Endothelial cell (in vitro differentiated cells): ENCODE data around the gene TMEM43. TPM values are rescaled to one million over a fixed set of nuclear protein-coding genes. Genes with fewer than 3 reads are reported as not detected.

Experiments
- DNase-seq: peaks from one replicate; pipeline ENCODE4 v3.0.0; 2021; ENCODE audit warnings: low spot score
- H3K27ac Mint-ChIP-seq: one replicate; pipeline ENCODE4 v1.8.0; 2021; ENCODE audit warnings: mixed read lengths, inconsistent platforms; ENCODE audit not compliant: unreplicated experiment
- H3K27me3 Mint-ChIP-seq: one replicate; pipeline ENCODE4 v1.8.0; 2021; ENCODE audit warnings: mild to moderate bottlenecking, moderate library complexity, mixed read lengths, inconsistent platforms; ENCODE audit not compliant: unreplicated experiment
- H3K36me3 Mint-ChIP-seq: one replicate; pipeline ENCODE4 v1.8.0; 2021; ENCODE audit warnings: mild to moderate bottlenecking, low read depth, mixed read lengths, inconsistent platforms; ENCODE audit not compliant: unreplicated experiment
- H3K4me1 Mint-ChIP-seq: one replicate; pipeline ENCODE4 v1.8.0; 2021; ENCODE audit warnings: mild to moderate bottlenecking, mixed read lengths, inconsistent platforms; ENCODE audit not compliant: unreplicated experiment
- H3K4me3 Mint-ChIP-seq: one replicate; pipeline ENCODE4 v1.8.0; 2021; ENCODE audit warnings: mild to moderate bottlenecking, mixed read lengths, inconsistent platforms; ENCODE audit not compliant: unreplicated experiment
- H3K9me3 Mint-ChIP-seq: one replicate; pipeline ENCODE4 v1.8.0; 2021; ENCODE audit warnings: mixed read lengths, inconsistent platforms; ENCODE audit not compliant: unreplicated experiment
- CTCF ChIP-seq: fragments of 200-600 bp; sonication (generic); IDR thresholded peaks from one replicate; pipeline ENCODE4 v1.5.0; 2021; ENCODE audit warnings: antibody characterized with exemption; ENCODE audit not compliant: unreplicated experiment
- total RNA-seq: library from RNA; stranded (reverse); fragmentation: NEBNext Ultra II Directional; extraction: Animal tissue kit (Norgen Biotek cat#: 25700); gene quantifications from one replicate; pipeline ENCODE4 v1.2.1, GENCODE V29; 2021; ENCODE audit not compliant: unreplicated experiment

Gene TMEM43
- total RNA-seq, 1 donor from 2014 or later, result 31.9 TPM

- H3K27ac Mint-ChIP-seq, result peak overlapping the region; percentile 48
- H3K4me3 Mint-ChIP-seq, result peak overlapping the region; percentile 47
- TF ChIP-seq CTCF, result no peak
- H3K4me1 Mint-ChIP-seq, result no peaks in the 10 kb centered on the region
- peaks cover 57% of the 10 kb centered on the region for H3K36me3 Mint-ChIP-seq
- DNase-seq, result no peak
- peaks cover 6% of the 10 kb centered on the region for H3K27me3 Mint-ChIP-seq
- H3K9me3 Mint-ChIP-seq, result no peaks in the 10 kb centered on the region
Observed at GRCh38 chr3:14138109-14138877, 13.4 kb downstream of the TMEM43 start.

GRCh38 chr3:14138878-14139655, 14.2 kb downstream of the TMEM43 start:
- Mint-ChIP-seq H3K4me1 (peaks cover under 1% of the 10 kb centered on the region), H3K27me3 (peaks cover 6% of the 10 kb centered on the region), H3K36me3 (peaks cover 50% of the 10 kb centered on the region), H3K9me3 (no peaks in the 10 kb centered on the region), H3K4me3 (peak overlapping the region; percentile 62), H3K27ac (peak overlapping the region; percentile 77)
- no peak for TF ChIP-seq CTCF
- no peak for DNase-seq

- peaks cover 51% of the 10 kb centered on the region for H3K36me3 Mint-ChIP-seq
Observed at GRCh38 chr3:14139771-14140170, 14.9 kb downstream of the TMEM43 start.

GRCh38 chr3:14140668-14141067, 15.8 kb downstream of the TMEM43 start:
- Mint-ChIP-seq H3K4me1 (peaks cover 10% of the 10 kb centered on the region), H3K9me3 (no peaks in the 10 kb centered on the region), H3K36me3 (peaks cover 57% of the 10 kb centered on the region), H3K4me3 (no peak overlapping the region), H3K27me3 (peaks cover 6% of the 10 kb centered on the region), H3K27ac (no peak overlapping the region)
- DNase-seq, result no peak
- no peak for TF ChIP-seq CTCF

More at GRCh38 chr3:14139771-14140170, 14.9 kb downstream of the TMEM43 start:
- no peaks in the 10 kb centered on the region for H3K9me3 Mint-ChIP-seq
- DNase-seq, result no peak
- peak overlapping the region; percentile 77 for H3K27ac Mint-ChIP-seq
- H3K4me3 Mint-ChIP-seq, result peak overlapping the region; percentile 62
- TF ChIP-seq CTCF, result no peak
- H3K4me1 Mint-ChIP-seq, result peaks cover 6% of the 10 kb centered on the region
- H3K27me3 Mint-ChIP-seq, result peaks cover 6% of the 10 kb centered on the region

GRCh38 chr3:14141144-14141543, 16.3 kb downstream of the TMEM43 start:
- TF ChIP-seq CTCF, result no peak
- no peak for DNase-seq
- peaks cover 55% of the 10 kb centered on the region for H3K36me3 Mint-ChIP-seq
- no peaks in the 10 kb centered on the region for H3K9me3 Mint-ChIP-seq
- peaks cover 7% of the 10 kb centered on the region for H3K27me3 Mint-ChIP-seq
- peaks cover 10% of the 10 kb centered on the region for H3K4me1 Mint-ChIP-seq
- H3K4me3 Mint-ChIP-seq, result no peak overlapping the region
- no peak overlapping the region for H3K27ac Mint-ChIP-seq
